K562 (cell line): ENCODE measurements around the gene IRF2BP1. TPM values are rescaled to one million over a fixed set of nuclear protein-coding genes. Genes with fewer than 3 reads are reported as not detected.

ENCODE experiments used
- BRD4 ChIP-seq: fragments of 200-600 bp; sonication (generic); IDR thresholded peaks from 2 replicates; pipeline ENCODE4 v1.6.1; 2017; ENCODE audit warnings: inconsistent platforms
- EGR1 ChIP-seq: fragments of 450-650 bp; conservative IDR thresholded peaks from 2 replicates; pipeline ENCODE4 v1.6.1; 2017; ENCODE audit warnings: mild to moderate bottlenecking
- FUS ChIP-seq: fragments of 200-400 bp; formaldehyde crosslinking; optimal IDR thresholded peaks from 2 replicates; pipeline ENCODE3; 2017; ENCODE audit warnings: low read depth, low read length
- HBP1 ChIP-seq: fragments of 450-650 bp; formaldehyde crosslinking; IDR thresholded peaks from 2 replicates; pipeline ENCODE4 v1.4.0; 2022; ENCODE audit warnings: missing genetic modification characterization
- HNRNPL ChIP-seq: fragments of 200-400 bp; formaldehyde crosslinking; IDR thresholded peaks from 2 replicates; pipeline ENCODE4 v1.6.1; 2017; ENCODE audit warnings: low read depth, mild to moderate bottlenecking, low read length
- PCBP1 ChIP-seq: fragments of 200-400 bp; formaldehyde crosslinking; IDR thresholded peaks from 2 replicates; pipeline ENCODE4 v1.6.1; 2018; ENCODE audit warnings: mild to moderate bottlenecking, low read depth, low read length; ENCODE audit not compliant: poor library complexity, severe bottlenecking
- PHF8 ChIP-seq: fragments of 200-600 bp; sonication (generic); IDR thresholded peaks from 2 replicates; pipeline ENCODE4 v1.6.1; 2012; ENCODE audit warnings: mixed run types, mild to moderate bottlenecking, inconsistent platforms, low read length, moderate library complexity, borderline replicate concordance
- POLR2AphosphoS5 ChIP-seq: IDR thresholded peaks from 2 replicates; pipeline ENCODE4 v1.6.1; 2011; ENCODE audit warnings: mild to moderate bottlenecking, low read depth, low read length, moderate library complexity; ENCODE audit not compliant: control insufficient read depth, insufficient read depth
- RBFOX2 ChIP-seq: fragments of 200-400 bp; formaldehyde crosslinking; IDR thresholded peaks from 2 replicates; pipeline ENCODE4 v1.6.1; 2017; ENCODE audit warnings: low read depth, mild to moderate bottlenecking, low read length, moderate library complexity
- RCOR1 ChIP-seq, 2 experiments: IDR thresholded peaks; 2 replicates each; pipeline ENCODE4 v1.6.1; 2012; ENCODE audit warnings: low read depth in 2 of 2, low read length in 2 of 2, borderline replicate concordance in 1 of 2, improper control_type of control experiment in 1 of 2
- SIN3A ChIP-seq, 2 experiments: fragments of 150-350 bp in 1 of 2; IDR thresholded peaks; 2 replicates each; pipeline ENCODE4 v1.6.1; 2011 to 2016; ENCODE audit warnings: borderline replicate concordance in 2 of 2, low read depth in 2 of 2, low read length in 2 of 2, mild to moderate bottlenecking in 2 of 2, moderate library complexity in 2 of 2; ENCODE audit not compliant: control insufficient read depth in 1 of 2
- UBTF ChIP-seq, 2 experiments: IDR thresholded peaks; 2 replicates each; pipeline ENCODE4 v1.6.1; 2012; ENCODE audit warnings: improper control_type of control experiment in 2 of 2, low read depth in 2 of 2, low read length in 2 of 2, borderline replicate concordance in 1 of 2
- ZNF143 ChIP-seq: sonication (generic); formaldehyde crosslinking; IDR thresholded peaks from 2 replicates; pipeline ENCODE4 v1.9.0; 2022; ENCODE audit warnings: mild to moderate bottlenecking, missing genetic modification reagents
- ZNF395 ChIP-seq: fragments of 200-800 bp; sonication (Bioruptor generic); IDR thresholded peaks from 2 replicates; pipeline ENCODE4 v1.6.1; 2017; ENCODE audit warnings: missing genetic modification characterization, missing compliant biosample characterization
- polyA plus RNA-seq, 8 experiments: library from polyadenylated mRNA; depleted of rRNA in 4 of 8; stranded (reverse) in 5 of 8; unstranded in 3 of 8; fragments of >200 nt; fragmentation: Nextera tagmentation in 2 of 8; fragmentation: Illumina TruSeq in 1 of 8; extraction: Ambion mirVana in 2 of 8; extraction: Trizol in 1 of 8; gene quantifications; 2 replicates each; pipeline versions ENCODE4 v1.2.1 to v1.2.3, GENCODE V29; 2011 to 2014; ENCODE audit warnings: inconsistent platforms in 1 of 8, missing spikeins in 1 of 8
- total RNA-seq, 7 experiments: library from RNA; depleted of rRNA in 6 of 7; stranded (reverse); fragments of >200 nt in 6 of 7; fragmentation: Illumina TruSeq in 2 of 7; extraction: Trizol in 2 of 7; gene quantifications; 2 replicates each; pipeline versions ENCODE4 v1.2.1 to v1.2.3, GENCODE V29; 2011 to 2021; ENCODE audit warnings: low replicate concordance in 1 of 7

IRF2BP1 gene
- total and polyA plus RNA-seq, 9 of the 15 experiments (the other 6 are each of a cell fraction or from before 2014, with no cell fraction given) = 0.61 to 35.9 (median 3.5) TPM

DNA sequence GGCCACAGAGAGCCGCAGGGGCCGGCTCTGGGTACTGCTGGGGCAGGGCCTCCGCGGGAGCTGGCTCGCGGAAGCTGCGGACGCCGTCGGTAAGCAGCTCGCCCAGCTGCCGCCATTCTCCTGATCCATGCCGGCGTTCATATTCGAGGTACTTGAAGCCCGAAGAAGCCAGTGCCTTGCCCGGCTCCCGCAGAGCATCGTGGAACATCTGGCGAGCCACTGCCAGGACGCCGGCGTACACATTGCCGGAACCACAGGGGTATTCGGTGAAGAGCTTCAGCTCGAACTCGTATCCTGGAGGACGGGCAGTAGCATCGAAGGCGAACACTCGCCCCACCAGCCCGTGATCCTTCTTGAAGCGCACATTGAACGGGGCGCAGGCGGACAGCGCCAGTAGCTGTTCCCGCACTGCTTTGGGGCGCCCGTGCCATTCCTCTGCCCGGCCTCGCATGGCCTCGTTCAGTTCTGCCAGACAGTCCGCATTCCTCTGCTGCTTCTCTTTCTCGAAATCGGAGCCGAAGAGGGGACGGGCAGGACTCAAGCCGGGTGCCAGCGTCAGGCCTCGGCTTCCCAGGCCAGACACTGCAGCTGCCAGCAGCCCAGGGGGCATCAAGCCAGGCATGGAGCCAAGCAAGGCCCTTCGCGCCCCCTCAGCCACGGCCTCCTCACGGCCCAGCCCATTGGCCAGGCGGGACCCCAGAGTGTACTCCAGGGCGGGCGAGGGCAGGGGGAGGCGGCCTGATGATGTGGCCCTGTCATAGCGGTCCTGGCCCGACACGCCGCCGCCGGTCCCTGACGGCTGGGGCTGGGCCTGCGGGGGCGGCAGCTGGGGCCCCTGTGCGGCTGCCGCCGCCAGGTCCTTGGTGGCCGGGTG is 1.0 kb downstream of the IRF2BP1 start (continued):
- TF ChIP-seq ZNF143 (CRISPR knock-in tag) (peak; percentile 40; the same call in 1 of the 2 replicates), RCOR1 (IDR thresholded peaks at IDR 0.05; ENCODE audit: borderline replicate concordance in 1 of 2, low read depth in 2 of 2, low read length in 2 of 2) (no peak), HNRNPL (peak; percentile 36; the same call in 1 of the 2 replicates), BRD4 (0 out of 2 replicates have a peak, but pooled peaks have one; percentile 32), PHF8 (no peak), HBP1 (no peak), POLR2AphosphoS5 (0 out of 2 replicates have a peak, but pooled peaks have one; percentile 8), PCBP1 (peak; percentile 14), EGR1 (peak; percentile 77), SIN3A (IDR thresholded peaks at IDR 0.05; ENCODE audit: borderline replicate concordance in 2 of 2, control insufficient read depth in 1 of 2, low read depth in 2 of 2, low read length in 2 of 2) (0 out of 4 replicates have a peak, but pooled peaks of 1 of the 2 experiments have one; percentile 25), UBTF (IDR thresholded peaks at IDR 0.05; ENCODE audit: borderline replicate concordance in 1 of 2, low read depth in 2 of 2, low read length in 2 of 2) (0 out of 4 replicates have a peak, but pooled peaks of 1 of the 2 experiments have one; percentile 5), RBFOX2 (peak; percentile 6; the same call in 1 of the 2 replicates), FUS (no peak), ZNF395 (0 out of 2 replicates have a peak, but pooled peaks have one; percentile 6)
